Panc1 (cell line): ENCODE data around the gene TPGS1.

Experiments
- POLR2AphosphoS5 ChIP-seq: IDR thresholded peaks from 2 replicates; pipeline ENCODE4 v1.6.1; 2012; ENCODE audit warnings: mild to moderate bottlenecking, low read depth, low read length, moderate library complexity
- SIN3A ChIP-seq: IDR thresholded peaks from 2 replicates; pipeline ENCODE4 v1.6.1; 2012; ENCODE audit warnings: low read depth, mild to moderate bottlenecking, low read length, moderate library complexity, borderline replicate concordance; ENCODE audit not compliant: insufficient read depth
- TF ChIP-seq, protein P1 (sequence below): fragments of 450-650 bp; IDR thresholded peaks from 2 replicates; pipeline ENCODE4 v1.5.1; 2017; ENCODE audit warnings: mild to moderate bottlenecking
- TF ChIP-seq, protein P2 (sequence below), 2 experiments: IDR thresholded peaks; 2 replicates each; pipeline ENCODE4 v1.6.1; 2011 to 2012; ENCODE audit warnings: low read depth in 2 of 2, control low read depth in 1 of 2, low read length in 1 of 2, mild to moderate bottlenecking in 1 of 2, moderate library complexity in 1 of 2; ENCODE audit not compliant: insufficient read depth in 1 of 2

DNA sequence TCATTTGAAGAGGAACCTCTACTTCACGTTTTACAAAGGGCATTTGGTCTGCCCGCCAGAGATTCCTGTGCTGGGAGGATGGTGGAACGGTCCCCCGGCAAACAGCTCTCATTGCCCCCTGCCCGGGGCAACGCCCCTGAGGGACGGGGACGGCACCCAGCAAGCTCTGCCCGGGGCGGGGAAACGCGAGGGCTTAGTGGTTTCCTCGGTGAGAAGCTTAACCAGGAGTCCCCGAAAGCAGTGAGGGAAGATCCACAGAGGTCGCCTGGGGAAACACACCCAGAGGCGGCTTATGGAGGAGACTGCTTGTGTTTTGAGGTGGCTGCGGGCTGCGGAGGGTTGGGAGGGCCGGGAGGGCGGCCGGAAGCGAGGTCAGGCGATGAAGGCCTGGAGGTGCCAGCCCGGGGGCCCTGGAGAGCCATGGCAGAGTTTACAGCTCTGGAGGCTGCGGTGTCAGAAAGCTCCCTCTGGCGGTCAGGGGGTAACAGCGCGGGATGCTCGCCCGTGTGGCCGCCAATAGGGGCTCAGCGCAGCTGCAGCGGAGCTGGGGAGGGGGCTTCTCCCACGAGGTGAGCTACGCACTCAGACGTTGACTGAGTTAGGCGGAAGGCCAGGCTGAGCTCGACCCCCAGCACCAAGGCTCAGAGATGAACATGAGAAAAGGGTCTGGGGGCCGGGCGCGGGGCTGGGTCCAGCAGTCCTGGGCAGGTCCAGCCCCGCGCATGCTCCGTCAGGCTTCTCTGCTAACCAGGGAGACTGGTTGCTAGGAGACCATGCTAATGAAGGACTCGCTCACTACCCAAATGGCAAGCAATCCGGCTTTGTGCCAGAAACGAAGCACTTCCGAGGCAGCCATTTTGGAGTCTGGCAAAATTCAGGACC is 652 bp upstream of the TPGS1 start:
- TF ChIP-seq POLR2AphosphoS5: peak; percentile 33
- TF ChIP-seq, protein P1, sequence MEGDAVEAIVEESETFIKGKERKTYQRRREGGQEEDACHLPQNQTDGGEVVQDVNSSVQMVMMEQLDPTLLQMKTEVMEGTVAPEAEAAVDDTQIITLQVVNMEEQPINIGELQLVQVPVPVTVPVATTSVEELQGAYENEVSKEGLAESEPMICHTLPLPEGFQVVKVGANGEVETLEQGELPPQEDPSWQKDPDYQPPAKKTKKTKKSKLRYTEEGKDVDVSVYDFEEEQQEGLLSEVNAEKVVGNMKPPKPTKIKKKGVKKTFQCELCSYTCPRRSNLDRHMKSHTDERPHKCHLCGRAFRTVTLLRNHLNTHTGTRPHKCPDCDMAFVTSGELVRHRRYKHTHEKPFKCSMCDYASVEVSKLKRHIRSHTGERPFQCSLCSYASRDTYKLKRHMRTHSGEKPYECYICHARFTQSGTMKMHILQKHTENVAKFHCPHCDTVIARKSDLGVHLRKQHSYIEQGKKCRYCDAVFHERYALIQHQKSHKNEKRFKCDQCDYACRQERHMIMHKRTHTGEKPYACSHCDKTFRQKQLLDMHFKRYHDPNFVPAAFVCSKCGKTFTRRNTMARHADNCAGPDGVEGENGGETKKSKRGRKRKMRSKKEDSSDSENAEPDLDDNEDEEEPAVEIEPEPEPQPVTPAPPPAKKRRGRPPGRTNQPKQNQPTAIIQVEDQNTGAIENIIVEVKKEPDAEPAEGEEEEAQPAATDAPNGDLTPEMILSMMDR: peak; percentile 91
- TF ChIP-seq, protein P2, sequence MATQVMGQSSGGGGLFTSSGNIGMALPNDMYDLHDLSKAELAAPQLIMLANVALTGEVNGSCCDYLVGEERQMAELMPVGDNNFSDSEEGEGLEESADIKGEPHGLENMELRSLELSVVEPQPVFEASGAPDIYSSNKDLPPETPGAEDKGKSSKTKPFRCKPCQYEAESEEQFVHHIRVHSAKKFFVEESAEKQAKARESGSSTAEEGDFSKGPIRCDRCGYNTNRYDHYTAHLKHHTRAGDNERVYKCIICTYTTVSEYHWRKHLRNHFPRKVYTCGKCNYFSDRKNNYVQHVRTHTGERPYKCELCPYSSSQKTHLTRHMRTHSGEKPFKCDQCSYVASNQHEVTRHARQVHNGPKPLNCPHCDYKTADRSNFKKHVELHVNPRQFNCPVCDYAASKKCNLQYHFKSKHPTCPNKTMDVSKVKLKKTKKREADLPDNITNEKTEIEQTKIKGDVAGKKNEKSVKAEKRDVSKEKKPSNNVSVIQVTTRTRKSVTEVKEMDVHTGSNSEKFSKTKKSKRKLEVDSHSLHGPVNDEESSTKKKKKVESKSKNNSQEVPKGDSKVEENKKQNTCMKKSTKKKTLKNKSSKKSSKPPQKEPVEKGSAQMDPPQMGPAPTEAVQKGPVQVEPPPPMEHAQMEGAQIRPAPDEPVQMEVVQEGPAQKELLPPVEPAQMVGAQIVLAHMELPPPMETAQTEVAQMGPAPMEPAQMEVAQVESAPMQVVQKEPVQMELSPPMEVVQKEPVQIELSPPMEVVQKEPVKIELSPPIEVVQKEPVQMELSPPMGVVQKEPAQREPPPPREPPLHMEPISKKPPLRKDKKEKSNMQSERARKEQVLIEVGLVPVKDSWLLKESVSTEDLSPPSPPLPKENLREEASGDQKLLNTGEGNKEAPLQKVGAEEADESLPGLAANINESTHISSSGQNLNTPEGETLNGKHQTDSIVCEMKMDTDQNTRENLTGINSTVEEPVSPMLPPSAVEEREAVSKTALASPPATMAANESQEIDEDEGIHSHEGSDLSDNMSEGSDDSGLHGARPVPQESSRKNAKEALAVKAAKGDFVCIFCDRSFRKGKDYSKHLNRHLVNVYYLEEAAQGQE (IDR thresholded peaks at IDR 0.05; ENCODE audit: insufficient read depth in 1 of 2, low read depth in 2 of 2, low read length in 1 of 2): no peak
- no peak for TF ChIP-seq SIN3A
